C4-2B (cell line): ENCODE measurements around the gene MSRB3.
A peak's percentile ranks its signal among the peaks of the same experiment; 100 is the strongest.

Source experiments
- H3K27ac ChIP-seq: fragments of 450-650 bp; 2 replicates; pipeline ENCODE4 v1.5.1; 2017
- ZFX ChIP-seq: fragments of 450-650 bp; IDR thresholded peaks from 2 replicates; pipeline ENCODE4 v1.6.1; 2017
- TF ChIP-seq, protein P1 (sequence below): fragments of 450-650 bp; conservative IDR thresholded peaks from 2 replicates; pipeline ENCODE4 v1.5.1; 2017; ENCODE audit warnings: mild to moderate bottlenecking

Gene MSRB3

DNA sequence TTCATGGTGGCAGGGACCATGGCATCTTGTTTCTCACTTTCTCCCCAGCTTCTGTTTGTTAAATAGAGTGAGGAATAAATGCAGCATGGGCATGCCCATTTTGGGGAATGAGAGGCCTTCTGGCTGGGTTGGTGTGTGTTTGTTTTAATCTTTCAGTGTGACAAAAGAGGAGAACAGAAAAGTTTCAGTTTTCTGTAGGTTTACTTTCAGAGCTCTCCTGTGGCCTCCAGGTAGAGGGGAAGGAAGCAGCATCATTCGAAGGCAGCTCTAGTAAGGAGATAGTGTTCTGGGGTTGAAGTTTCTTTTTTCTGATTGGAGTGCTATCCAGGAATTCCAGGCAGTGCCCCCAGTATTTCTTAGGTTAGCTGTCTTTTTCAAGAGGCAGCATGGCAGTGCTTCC, 15.3 kb downstream of the MSRB3 start:
- H3K27ac ChIP-seq, result no peak overlapping the region
- TF ChIP-seq, protein P1, sequence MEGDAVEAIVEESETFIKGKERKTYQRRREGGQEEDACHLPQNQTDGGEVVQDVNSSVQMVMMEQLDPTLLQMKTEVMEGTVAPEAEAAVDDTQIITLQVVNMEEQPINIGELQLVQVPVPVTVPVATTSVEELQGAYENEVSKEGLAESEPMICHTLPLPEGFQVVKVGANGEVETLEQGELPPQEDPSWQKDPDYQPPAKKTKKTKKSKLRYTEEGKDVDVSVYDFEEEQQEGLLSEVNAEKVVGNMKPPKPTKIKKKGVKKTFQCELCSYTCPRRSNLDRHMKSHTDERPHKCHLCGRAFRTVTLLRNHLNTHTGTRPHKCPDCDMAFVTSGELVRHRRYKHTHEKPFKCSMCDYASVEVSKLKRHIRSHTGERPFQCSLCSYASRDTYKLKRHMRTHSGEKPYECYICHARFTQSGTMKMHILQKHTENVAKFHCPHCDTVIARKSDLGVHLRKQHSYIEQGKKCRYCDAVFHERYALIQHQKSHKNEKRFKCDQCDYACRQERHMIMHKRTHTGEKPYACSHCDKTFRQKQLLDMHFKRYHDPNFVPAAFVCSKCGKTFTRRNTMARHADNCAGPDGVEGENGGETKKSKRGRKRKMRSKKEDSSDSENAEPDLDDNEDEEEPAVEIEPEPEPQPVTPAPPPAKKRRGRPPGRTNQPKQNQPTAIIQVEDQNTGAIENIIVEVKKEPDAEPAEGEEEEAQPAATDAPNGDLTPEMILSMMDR, result no peak
- TF ChIP-seq ZFX, result no peak

DNA sequence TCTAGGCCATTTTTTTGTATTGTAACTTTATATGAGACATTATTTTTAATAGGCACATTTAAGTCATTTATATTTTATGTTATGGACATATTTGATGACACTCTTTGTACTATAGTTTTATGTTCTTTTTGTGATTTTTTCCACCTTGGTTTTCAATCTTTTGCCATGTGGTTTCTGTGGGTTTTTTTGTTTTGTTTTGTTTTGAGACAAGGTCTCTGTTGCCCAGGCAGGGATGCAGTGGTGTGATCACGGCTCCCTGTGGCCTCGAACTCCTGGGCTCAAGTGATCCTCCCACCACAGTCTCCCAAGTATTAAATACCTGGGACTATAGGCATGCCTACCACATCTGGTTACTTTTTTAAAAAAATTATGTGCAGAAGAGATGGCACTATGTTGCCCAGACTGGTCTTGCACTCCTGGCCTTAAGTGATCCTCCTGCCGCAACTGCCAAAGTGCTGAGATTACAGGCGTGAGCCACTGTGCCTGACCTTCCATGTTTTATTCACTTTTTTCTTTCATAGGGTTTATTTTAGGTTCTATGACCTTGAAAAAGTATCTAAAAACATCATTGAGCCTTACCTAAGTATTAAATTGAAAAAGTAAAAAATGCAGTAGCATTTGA, 16.3 kb downstream of the MSRB3 start:
- TF ChIP-seq ZFX, result no peak
- TF ChIP-seq, protein P1, result no peak
- H3K27ac ChIP-seq, result no peak overlapping the region

DNA sequence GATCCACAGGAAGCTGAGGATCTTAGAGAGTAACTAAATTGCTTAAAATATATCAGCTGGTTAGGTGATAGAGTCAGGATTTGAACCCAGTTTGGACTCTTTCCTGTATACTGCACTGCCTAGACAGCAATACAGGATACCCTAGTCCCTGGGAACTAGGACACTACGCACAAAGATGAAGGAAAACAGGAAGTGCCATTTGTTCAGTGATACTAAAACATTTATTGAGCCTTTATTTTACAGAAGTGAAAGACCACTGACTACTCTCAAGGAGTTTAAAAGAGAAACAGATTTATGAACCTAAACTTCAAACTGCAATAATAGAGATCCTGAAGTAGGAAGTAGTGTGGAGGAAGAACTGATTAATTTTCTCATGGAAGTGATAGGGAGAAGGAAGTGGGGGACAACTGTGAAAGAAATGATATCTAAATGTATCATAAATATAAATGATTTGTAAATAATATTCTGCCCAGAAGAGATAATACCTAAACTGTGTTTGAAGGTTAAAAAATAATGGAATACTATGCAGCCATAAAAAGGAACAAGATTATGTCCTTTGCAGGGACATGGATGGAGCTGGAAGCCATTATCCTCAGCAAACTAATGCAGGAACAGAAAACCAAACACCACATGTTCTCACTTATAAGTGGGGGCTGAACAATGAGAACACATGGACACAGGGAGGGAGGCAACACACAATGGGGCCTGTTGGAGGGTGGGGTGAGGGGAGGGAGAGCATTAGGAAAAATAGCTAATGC, 18.2 kb downstream of the MSRB3 start:
- H3K27ac ChIP-seq, result no peak overlapping the region
- TF ChIP-seq ZFX, result no peak
- TF ChIP-seq, protein P1, result no peak

DNA sequence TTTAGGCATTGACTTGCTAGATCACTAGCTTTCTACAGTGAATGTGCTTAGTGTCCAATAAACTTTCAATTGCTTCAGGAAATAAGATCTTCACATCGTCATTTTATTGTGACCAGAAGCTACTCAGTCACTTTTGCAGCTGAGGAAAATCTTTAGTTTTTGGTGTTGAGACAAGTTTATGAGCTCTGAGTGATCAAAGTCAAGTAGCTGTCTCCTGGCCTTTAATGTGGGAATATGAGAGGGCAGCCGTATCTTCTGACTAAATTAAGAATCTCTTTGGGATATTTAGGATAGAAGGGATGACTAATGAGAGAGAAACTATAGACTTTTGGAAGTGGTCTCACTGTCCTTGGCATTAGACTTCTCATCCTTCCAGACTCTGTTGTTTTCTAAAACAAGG, 21.6 kb downstream of the MSRB3 start:
- no peak overlapping the region for H3K27ac ChIP-seq

DNA sequence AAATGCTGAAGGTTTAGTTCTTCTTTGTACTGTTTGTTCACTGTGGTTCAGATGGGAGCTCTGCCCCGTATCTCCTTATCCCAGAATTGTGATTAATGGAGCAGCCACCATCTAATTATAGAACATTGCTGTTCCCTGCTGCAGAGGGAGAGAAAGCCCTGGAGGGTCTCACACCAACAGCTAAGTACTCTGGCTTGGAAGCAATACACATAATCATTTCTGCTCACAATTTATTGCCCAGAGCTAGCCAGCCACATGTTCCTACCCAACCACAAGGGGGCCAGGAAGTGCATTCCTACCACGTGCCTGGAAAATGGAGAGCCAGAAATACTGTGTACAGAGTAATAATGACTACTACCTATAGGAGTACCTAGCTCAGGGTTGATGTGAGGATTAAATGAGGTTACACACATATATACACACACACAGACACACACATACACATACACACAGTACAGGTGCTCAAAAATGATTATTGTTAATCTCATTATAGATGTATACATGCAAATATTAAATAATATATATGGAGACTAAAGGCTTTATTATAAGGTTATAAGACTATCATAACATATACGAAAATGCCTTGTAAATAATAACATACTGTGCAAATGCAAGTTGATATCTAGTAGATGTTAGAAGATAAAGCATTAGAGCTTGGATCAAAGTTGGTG, 22.3 kb downstream of the MSRB3 start:
- no peak overlapping the region for H3K27ac ChIP-seq
- TF ChIP-seq ZFX, result no peak
- TF ChIP-seq, protein P1, result peak; percentile 70

More for the DNA sequence above, 21.6 kb downstream of the MSRB3 start:
- TF ChIP-seq ZFX, result no peak
- TF ChIP-seq, protein P1, result no peak

DNA sequence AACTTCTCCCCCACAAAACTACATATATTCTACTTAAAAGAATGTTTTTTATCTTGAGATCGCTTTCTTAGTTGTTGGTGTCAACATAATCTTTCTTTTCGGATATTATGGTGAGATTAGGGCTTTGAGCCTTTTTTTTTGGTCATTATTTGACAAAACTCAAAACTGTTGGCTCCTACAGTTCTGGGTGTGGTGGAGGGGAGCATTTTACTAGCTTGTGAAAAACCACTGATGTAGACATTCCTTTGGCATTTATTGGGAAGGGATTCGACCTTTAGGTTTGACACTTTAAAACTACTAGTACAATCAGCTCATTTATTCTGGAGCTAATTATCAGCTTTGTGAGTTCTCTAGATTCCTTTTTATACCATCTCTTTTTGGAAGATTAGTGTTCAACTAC, 24.4 kb downstream of the MSRB3 start:
- no peak overlapping the region for H3K27ac ChIP-seq

More for the DNA sequence above, 24.4 kb downstream of the MSRB3 start:
- no peak for TF ChIP-seq ZFX
- TF ChIP-seq, protein P1, result no peak
